TTC549 (cell line): Measurements from ENCODE around the gene SIGLEC14.
"Not testable (repeated sequence)": the region's sequence is repeated elsewhere in the genome, so short reads cannot be mapped to it uniquely, and the experiment has no call there.

Experiments used
- FAIRE-seq: peaks from 2 replicates; lab custom pipeline; 2012; peaks lifted over from hg19 to GRCh38; lab: Jason Lieb, UNC

The SIGLEC14 gene

DNA sequence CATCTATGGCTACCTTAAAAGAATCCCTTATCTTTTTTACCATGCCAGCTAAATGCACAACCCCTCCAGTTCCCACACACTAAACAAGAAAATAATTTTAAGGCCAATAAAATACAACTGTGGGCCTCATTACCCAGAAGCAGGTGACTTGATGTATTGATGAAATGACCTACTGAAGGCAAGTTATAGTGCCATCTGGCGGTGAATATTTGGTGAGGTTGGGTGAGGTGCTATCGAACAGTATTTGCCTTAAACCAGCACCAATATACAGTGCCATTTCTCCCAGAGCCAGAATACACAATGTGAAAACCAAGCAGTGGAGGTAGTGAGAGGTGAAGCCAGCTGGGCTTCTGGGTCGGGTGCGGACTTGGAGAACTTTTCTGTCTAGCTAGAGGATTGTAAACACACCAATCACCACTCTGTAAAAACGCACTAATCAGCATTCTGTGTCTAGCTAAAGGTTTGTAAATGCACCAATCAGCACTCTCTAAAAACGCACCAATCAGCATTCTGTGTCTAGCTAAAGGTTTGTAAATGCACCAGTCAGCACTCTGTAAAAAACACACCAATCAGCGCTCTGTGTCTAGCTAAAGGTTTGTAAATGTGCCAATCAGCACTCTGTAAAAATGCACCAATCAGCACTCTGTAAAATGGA, 29.4 kb upstream of the SIGLEC14 start:
- FAIRE-seq, result not testable (repeated sequence)

DNA sequence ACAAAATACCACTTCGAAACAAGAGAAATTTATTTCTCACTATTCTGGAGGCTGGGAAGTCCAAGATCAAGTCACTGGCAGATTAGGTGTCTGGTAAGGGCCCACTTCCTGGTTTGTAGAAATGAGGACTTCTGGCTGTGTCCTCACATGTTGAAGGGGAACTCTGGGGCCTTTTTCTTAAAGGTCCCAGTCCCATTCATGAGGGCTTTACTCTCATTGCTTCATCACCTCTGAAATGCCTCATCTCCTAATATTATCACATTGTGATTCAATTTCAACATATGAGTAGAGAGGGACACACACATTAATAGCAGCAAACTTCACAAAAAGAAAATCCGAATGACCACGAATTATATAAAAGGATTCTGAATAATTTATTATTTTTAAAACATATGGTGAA, 21.6 kb upstream of the SIGLEC14 start:
- no peak for FAIRE-seq

GRCh38 chr19:51664997-51665396, 18.4 kb upstream of the SIGLEC14 start:
- FAIRE-seq, result no peak

- no peak for FAIRE-seq
Observed at GRCh38 chr19:51664131-51664530, 17.5 kb upstream of the SIGLEC14 start.

DNA sequence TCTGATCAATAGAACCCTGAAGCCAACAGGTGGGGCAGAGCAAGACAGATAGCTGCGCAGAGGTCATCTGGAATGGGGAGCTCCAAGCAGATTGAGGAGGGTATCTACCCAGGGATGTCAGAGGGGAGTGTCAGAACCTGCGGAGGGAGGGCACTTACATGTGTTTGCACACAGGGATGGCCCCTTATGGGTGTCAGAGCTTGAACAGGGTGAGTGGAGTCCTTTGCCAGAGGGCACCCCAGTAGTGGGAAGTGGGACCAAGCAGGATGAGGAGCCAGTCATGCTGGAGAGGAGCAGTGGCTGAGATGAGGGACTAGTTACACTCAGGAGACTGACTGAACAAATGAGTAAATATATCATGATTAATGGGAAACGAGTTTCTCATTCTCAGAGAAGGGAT, 17.0 kb upstream of the SIGLEC14 start:
- FAIRE-seq, result no peak

- FAIRE-seq, result peak; percentile 94
Observed at GRCh38 chr19:51660975-51661600, 14.5 kb upstream of the SIGLEC14 start.

- no peak for FAIRE-seq
Observed at GRCh38 chr19:51654783-51655182, 8.2 kb upstream of the SIGLEC14 start.

DNA sequence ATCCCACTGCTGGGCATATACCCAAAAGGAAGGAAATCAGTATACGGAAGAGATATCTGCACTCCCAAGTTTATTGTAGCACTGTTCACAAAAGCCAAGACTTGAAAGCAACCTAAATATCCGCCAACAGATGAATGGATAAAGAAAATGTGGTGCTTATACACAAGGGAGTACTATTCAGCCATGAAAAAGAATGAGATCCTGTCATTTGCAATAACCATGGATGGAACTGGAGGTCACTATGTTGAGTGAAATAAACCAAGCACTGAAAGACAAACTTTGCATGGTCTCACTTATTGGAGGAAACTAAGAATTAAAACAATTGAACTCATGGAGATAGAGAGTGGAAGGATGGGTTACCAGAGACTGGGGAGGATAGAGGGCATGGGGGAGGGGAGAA, 6.5 kb upstream of the SIGLEC14 start:
- no peak for FAIRE-seq

DNA sequence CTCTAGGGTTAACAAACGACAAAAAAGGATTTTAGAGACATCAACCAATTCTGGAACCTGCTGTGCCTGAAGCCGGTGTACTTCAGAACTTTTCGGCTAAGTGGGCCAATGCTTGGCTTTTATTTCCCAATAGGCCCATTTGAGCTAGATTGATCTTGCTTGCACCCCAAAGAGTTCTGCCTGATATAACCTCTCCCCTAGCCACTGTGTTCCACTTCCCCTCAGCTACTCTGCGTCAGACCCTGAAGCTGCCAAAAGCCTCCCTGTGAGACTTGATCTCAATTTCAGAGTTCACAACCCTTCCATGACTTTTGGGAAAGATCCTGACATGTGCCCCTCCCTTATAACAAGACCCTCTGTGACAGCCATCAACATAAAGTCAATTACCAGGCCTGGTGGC, 5.6 kb upstream of the SIGLEC14 start:
- no peak for FAIRE-seq

DNA sequence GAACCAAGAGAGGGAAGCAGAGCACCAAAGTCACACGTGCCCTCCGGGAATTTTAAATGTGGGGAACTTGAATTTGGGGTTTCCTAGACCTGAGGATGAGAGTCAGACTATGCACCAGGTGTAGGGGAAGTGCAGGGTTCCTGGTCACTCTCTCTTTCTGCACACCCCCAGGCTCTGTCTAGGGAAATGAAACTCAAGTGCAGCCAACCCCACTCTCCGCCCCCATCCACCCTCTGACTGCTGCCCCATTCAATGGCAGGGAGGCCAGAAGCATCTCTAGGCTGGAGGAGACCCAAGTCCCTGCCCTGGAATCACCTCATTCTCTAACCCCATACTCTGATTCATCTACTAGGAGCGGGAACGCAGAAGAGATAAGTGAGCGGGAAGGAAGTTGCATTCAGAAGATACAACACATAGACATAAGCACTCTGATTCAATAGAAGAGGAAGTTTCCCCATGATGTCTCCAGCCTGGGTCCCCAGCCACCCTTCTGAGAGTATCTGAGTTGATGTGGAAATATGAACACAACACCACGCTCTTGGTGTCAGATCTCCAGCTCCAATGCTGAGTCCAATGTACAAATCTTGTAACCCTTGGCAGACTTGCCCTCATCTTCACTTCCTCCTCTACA, 4.7 kb upstream of the SIGLEC14 start:
- FAIRE-seq, result no peak

- no peak for FAIRE-seq
Observed at GRCh38 chr19:51647318-51647717, 693 bp upstream of the SIGLEC14 start.

GRCh38 chr19:51644636-51645271, 1.9 kb downstream of the SIGLEC14 start:
- no peak for FAIRE-seq

- FAIRE-seq, result no peak
Observed at GRCh38 chr19:51641648-51642047, 5.0 kb downstream of the SIGLEC14 start.

GRCh38 chr19:51640386-51640785, 6.2 kb downstream of the SIGLEC14 start:
- no peak for FAIRE-seq

GRCh38 chr19:51639916-51640315, 6.7 kb downstream of the SIGLEC14 start:
- FAIRE-seq, result no peak

- FAIRE-seq, result no peak
Observed at GRCh38 chr19:51637362-51637978, 9.2 kb downstream of the SIGLEC14 start.

- no peak for FAIRE-seq
Observed at GRCh38 chr19:51632126-51632525, 14.5 kb downstream of the SIGLEC14 start.

- FAIRE-seq, result not testable (repeated sequence)
Observed at GRCh38 chr19:51630315-51630714, 16.3 kb downstream of the SIGLEC14 start, which contains the start of gene SIGLEC5. Gene SIGLEC5 (minus strand): TSS chr19:51630401. CDS start chr19:51630335, 66 bp downstream.

DNA sequence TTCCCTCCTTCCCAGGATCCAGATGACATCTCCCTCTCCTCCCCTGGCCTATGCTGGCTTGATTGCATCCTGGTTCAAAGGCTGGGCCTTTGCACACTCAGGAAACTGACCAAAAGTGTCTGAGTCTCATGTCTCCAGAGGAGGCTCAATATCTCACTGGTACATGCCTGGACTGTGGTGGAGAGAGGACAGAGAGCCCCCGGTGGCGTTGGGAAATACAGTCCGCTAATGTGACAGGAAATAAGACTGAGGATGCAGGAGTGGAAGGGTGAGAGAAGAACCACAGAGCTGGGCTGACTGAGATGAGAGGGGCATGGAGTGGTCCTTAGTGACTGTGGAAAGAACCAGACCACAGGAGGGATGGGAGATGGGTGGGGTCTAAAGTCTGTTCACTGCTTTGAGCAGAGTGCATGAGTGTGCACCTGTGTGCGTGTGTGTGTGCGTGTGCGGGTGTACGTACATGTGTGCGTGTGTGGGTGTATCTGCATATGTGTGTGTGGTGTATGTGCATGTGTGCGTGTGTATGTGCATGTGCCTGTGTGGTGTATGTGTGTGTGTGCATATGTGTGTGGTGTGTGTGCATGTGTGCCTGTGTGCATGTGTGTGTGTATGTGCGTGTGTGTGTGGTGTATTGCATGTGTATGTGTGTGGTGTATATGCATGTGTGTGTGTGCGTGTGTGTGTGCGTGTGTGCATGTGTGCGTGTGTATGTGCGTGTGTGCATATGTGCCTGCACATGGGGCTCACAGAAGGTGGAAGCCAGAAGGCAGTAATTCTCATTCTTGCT, 18.3 kb downstream of the SIGLEC14 start:
- FAIRE-seq, result no peak

DNA sequence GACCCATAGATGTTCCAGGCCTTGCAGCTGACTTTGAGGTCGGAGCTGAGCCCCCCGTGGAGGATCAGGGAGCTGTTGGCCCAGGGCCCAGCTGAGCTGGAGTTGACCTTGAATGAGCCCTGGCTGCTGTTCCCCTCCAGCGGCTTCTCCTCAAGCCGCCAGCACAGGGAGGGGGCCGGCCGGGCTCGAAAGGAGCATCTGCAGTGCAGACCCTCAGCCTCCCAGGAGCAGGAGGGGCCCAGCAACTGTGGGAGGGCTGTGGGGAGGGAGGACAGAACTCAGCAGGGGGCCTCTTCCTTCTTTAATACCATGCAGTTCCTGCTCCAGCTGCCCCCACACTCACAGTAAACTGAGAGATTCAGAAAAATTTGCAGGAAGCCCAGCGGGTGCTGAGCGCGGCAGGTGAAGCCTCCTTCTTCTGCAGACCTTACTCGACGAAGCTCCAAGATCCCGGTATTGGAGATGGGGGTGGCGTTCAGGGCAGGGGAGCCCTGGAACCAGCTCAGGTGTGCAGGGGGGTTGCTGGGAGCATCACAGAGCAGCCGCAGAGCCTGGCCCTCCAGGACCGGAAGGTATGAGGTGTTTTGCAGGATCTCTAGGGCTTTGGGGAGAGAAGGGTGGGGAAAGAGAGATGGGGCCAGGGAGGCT, 19.0 kb downstream of the SIGLEC14 start:
- FAIRE-seq, result no peak

GRCh38 chr19:51626675-51627074, 19.9 kb downstream of the SIGLEC14 start:
- FAIRE-seq, result no peak
